ENCODE results near the gene KIF4B. TPM values are rescaled to one million over a fixed set of nuclear protein-coding genes. Genes with fewer than 3 reads are reported as not detected.

KIF4B gene
- total and polyA plus RNA-seq, 2 of the 8 experiments (the other 6 are each of a cell fraction or from before 2014, with no cell fraction given): 0.02 to 0.15 TPM

DNA sequence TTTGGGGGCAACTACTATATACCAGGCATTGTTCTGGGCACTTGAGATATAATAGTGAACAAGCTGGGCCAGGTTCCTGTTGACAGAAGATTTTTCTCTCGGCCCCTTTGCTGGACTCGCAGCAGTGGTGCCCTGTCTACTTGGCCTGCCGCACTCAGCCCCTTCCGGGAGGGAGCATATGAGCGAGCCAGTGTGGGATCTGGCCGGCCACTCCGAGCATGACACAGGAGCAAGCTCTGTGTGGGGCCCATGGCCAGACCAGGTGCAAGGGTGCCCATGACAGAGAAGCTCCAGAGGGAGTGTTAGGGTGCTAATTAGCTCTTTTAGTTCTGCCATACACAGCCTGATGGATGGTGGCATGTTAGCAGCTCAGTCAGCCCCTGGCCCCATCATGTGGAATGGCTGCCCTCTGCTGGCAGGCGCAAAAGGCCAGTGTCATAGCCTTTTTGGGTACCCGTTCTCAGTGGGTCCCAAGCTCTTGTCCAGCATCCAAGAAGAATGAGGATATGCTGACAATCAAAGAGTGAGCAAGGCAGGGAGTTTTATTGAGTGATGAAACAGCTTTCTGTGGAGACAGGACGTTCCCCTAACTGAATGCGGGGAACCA, 9.3 kb upstream of the KIF4B start:
- H3K23ac ChIP-seq (ENCODE audit: insufficient read length): no peak overlapping the region
- no peaks in the 10 kb centered on the region for H3K27me3 ChIP-seq (replicated peaks in 1 of 4; ENCODE audit: control insufficient read depth in 3 of 4, extremely low read depth in 1 of 4, insufficient read depth in 3 of 4, low read length in 3 of 4)
- WGBS, 2 experiments (ENCODE audit: extremely low coverage in 1 of 2, insufficient coverage in 1 of 2, insufficient read length in 1 of 2, insufficient replicate concordance in 2 of 2, low coverage in 1 of 2, low lambda C conversion rate in 2 of 2, missing lambda C conversion rate in 1 of 2): 66% methylated on average over 11 of the region's 11 CpGs; no CpG with 5 or more reads in 1 of the 2 experiments
- no peaks in the 10 kb centered on the region for H3K23me2 ChIP-seq (ENCODE audit: low read depth, low read length)
- no peak overlapping the region for H2BK120ac ChIP-seq (replicated peaks; ENCODE audit: low read depth, low read length)
- CTCF ChIA-PET (ENCODE audit: partially characterized antibody): interaction anchor here (0.8 to 25.5 kb wide), 22 partner anchors 10 to 364 kb away, joined by 3 to 471 read pairs (median 4); partner anchors contain the start of gene MRPL22
- no peak overlapping the region for H2BK15ac ChIP-seq (ENCODE audit: low read length)
- no peak overlapping the region for H3K27ac ChIP-seq (ENCODE audit: low read depth, low read length)
- no peaks in the 10 kb centered on the region for H3K36me3 ChIP-seq (ENCODE audit: control insufficient read depth in 2 of 4, insufficient read depth in 4 of 4, low read length in 3 of 4)
- no peak overlapping the region for H2AK5ac ChIP-seq (ENCODE audit: low read depth, low read length)
- no peak overlapping the region for H3K4me3 ChIP-seq (ENCODE audit: extremely low read depth in 1 of 4, insufficient read depth in 2 of 4, low read depth in 3 of 4, low read length in 4 of 4)
- H4K20me1 ChIP-seq (replicated peaks in 1 of 2; ENCODE audit: control insufficient read depth in 1 of 2, insufficient read depth in 2 of 2, low read length in 2 of 2): no peaks in the 10 kb centered on the region
- H2BK12ac ChIP-seq (ENCODE audit: low read depth, low read length): no peak overlapping the region
- DNase-seq (ENCODE audit: low read depth in 1 of 2, low spot score in 2 of 2) (peak in 1 of 2 experiments; percentile 80), FAIRE-seq (peak; percentile 13)
- H3K14ac ChIP-seq (ENCODE audit: insufficient read length): no peak overlapping the region
- H3K79me2 ChIP-seq (ENCODE audit: control insufficient read depth in 1 of 2, insufficient read depth in 2 of 2, low read length in 2 of 2): no peaks in the 10 kb centered on the region
- H4K8ac ChIP-seq (ENCODE audit: extremely low read depth, insufficient read depth, low read length): no peak overlapping the region
- H3K18ac ChIP-seq (ENCODE audit: extremely low read depth, low read length): no peak overlapping the region
- no peaks in the 10 kb centered on the region for H3K9me3 ChIP-seq (ENCODE audit: insufficient read depth in 2 of 2, low read depth in 1 of 2, low read length in 1 of 2)
- TF ChIP-seq, protein P1, sequence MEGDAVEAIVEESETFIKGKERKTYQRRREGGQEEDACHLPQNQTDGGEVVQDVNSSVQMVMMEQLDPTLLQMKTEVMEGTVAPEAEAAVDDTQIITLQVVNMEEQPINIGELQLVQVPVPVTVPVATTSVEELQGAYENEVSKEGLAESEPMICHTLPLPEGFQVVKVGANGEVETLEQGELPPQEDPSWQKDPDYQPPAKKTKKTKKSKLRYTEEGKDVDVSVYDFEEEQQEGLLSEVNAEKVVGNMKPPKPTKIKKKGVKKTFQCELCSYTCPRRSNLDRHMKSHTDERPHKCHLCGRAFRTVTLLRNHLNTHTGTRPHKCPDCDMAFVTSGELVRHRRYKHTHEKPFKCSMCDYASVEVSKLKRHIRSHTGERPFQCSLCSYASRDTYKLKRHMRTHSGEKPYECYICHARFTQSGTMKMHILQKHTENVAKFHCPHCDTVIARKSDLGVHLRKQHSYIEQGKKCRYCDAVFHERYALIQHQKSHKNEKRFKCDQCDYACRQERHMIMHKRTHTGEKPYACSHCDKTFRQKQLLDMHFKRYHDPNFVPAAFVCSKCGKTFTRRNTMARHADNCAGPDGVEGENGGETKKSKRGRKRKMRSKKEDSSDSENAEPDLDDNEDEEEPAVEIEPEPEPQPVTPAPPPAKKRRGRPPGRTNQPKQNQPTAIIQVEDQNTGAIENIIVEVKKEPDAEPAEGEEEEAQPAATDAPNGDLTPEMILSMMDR (IDR thresholded peaks at IDR 0.05; ENCODE audit: control extremely low read depth in 1 of 3, insufficient read depth in 1 of 3, low read depth in 1 of 3, low read length in 3 of 3): peak; percentile 84 to 93 (median 91)
- peak; percentile 86 to 88 for TF ChIP-seq RAD21 (IDR thresholded peaks at IDR 0.05 in 1 of 2, conservative IDR thresholded peaks at IDR 0.05 in 1 of 2; ENCODE audit: low read depth in 2 of 2, low read length in 2 of 2)
- no peak for TF ChIP-seq CBX5 (IDR thresholded peaks at IDR 0.05; ENCODE audit: low read depth, low read length)
- TF ChIP-seq YY1 (IDR thresholded peaks at IDR 0.05; ENCODE audit: low read depth, low read length): 0 out of 2 replicates have a peak, but pooled peaks have one; percentile 60
- H3K4ac ChIP-seq (replicated peaks; ENCODE audit: insufficient read length, low read depth, low read length): no peak overlapping the region
- no peak overlapping the region for H2BK20ac ChIP-seq (ENCODE audit: low read length)
- no peak overlapping the region for H2AFZ ChIP-seq (ENCODE audit: low read length)
- H3K4me2 ChIP-seq (ENCODE audit: insufficient read depth in 1 of 2, low read depth in 2 of 2, low read length in 2 of 2): no peak overlapping the region
- no peak overlapping the region for H4K5ac ChIP-seq (ENCODE audit: insufficient read length, low read depth, low read length)
- H4K91ac ChIP-seq (replicated peaks; ENCODE audit: insufficient read length, low read length): no peak overlapping the region
- H3K4me1 ChIP-seq (replicated peaks in 1 of 4; ENCODE audit: control insufficient read depth in 3 of 4, insufficient read depth in 4 of 4, low read length in 3 of 4): peaks cover 0 to 1% (median under 1%) of the 10 kb centered on the region in 4 experiments; a peak in 3 of 7 replicates
- no peaks in the 10 kb centered on the region for H3K79me1 ChIP-seq (ENCODE audit: low read depth, low read length)
- H2BK5ac ChIP-seq (ENCODE audit: low read depth, low read length): no peak overlapping the region
- no peak overlapping the region for H3K56ac ChIP-seq (replicated peaks; ENCODE audit: insufficient read length, low read depth, low read length)
- POLR2A ChIA-PET (ENCODE audit: partially characterized antibody): no interaction called here
- no peak overlapping the region for H3K9ac ChIP-seq (replicated peaks in 1 of 4; ENCODE audit: extremely low read depth in 1 of 4, low read depth in 3 of 4, low read length in 3 of 4)

Measured in H1 (cell line).